GM21447 (cell line): ENCODE data around the gene CXCL6.

Experiments
- ATAC-seq: cut with Tn5 transposase; IDR thresholded peaks from one replicate; pipeline ENCODE4 v1.9.1; 2021; ENCODE audit not compliant: unreplicated experiment

The CXCL6 gene

GRCh38 chr4:73836373-73837279 lies at the start of gene CXCL6:
CXCL6 (plus strand) TSS chr4:73836678; CDS start chr4:73836751, 73 bp downstream.
- ATAC-seq: no peak

- no peak for ATAC-seq
These were observed 48.1 kb upstream of the CXCL6 start for GRCh38 chr4:73788411-73788810.

GRCh38 chr4:73798842-73799241 lies 37.6 kb upstream of the CXCL6 start:
- no peak for ATAC-seq

GRCh38 chr4:73800206-73800605 lies 36.3 kb upstream of the CXCL6 start:
- ATAC-seq: no peak

GRCh38 chr4:73801692-73802091 lies 34.8 kb upstream of the CXCL6 start:
- ATAC-seq: no peak

GRCh38 chr4:73803213-73803612 lies 33.3 kb upstream of the CXCL6 start:
- ATAC-seq: no peak

- ATAC-seq: no peak
These were observed 26.3 kb upstream of the CXCL6 start for GRCh38 chr4:73810191-73810590.

- ATAC-seq: no peak
These were observed 24.6 kb upstream of the CXCL6 start for GRCh38 chr4:73811841-73812240.

- no peak for ATAC-seq
These were observed 21.8 kb upstream of the CXCL6 start for GRCh38 chr4:73814679-73815078.

GRCh38 chr4:73815145-73815544 lies 21.3 kb upstream of the CXCL6 start:
- ATAC-seq: no peak

- ATAC-seq: no peak
These were observed 19.7 kb upstream of the CXCL6 start for GRCh38 chr4:73816814-73817213.

- ATAC-seq: no peak
These were observed 19.1 kb upstream of the CXCL6 start for GRCh38 chr4:73817341-73817740.

GRCh38 chr4:73821325-73821724 lies 15.2 kb upstream of the CXCL6 start:
- no peak for ATAC-seq

GRCh38 chr4:73822389-73822788 lies 14.1 kb upstream of the CXCL6 start:
- no peak for ATAC-seq

GRCh38 chr4:73822812-73823504 lies 13.5 kb upstream of the CXCL6 start:
- no peak for ATAC-seq

- no peak for ATAC-seq
These were observed 12.7 kb upstream of the CXCL6 start for GRCh38 chr4:73823760-73824159.

GRCh38 chr4:73828956-73829355 lies 7.5 kb upstream of the CXCL6 start:
- ATAC-seq: no peak

GRCh38 chr4:73831569-73831968 lies 4.9 kb upstream of the CXCL6 start:
- no peak for ATAC-seq

GRCh38 chr4:73832651-73833237 lies 3.7 kb upstream of the CXCL6 start:
- no peak for ATAC-seq

- no peak for ATAC-seq
These were observed 2.6 kb downstream of the CXCL6 start for GRCh38 chr4:73839071-73839470.

- ATAC-seq: no peak
These were observed 3.2 kb downstream of the CXCL6 start for GRCh38 chr4:73839715-73840114.
